COLO668 (cell line): ENCODE data around the gene MEAF6.

Experiments
- DNase-seq: peaks from one replicate; lab custom pipeline; 2025; ENCODE audit not compliant: unreplicated experiment; lab: John Stamatoyannopoulos, UW

The MEAF6 gene

GRCh38 chr1:37446874-37447273, 67.7 kb downstream of the MEAF6 start:
- DNase-seq = no peak

DNA sequence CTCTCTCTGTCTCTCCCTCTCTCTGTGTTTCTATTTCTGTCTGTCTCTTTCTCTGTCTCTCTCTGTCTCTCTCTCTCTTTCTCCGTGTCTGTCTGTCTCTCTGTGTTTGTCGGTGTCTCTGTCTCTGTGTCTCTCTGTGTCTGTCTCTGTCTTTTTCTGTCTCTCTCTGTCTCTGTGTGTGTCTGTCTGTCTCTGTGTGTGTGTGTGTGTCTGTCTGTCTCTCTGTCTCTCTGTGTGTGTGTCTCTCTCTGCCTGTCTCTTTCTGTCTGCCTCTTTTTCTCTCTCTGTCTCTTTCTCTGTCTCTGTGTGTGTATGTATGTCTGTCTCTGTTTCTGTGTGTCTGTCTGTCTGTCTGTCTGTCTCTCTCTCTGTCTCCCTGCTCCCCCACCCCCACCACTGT, 71.9 kb downstream of the MEAF6 start:
- DNase-seq = no peak
